GM12892 (cell line): ENCODE measurements around the gene TTLL8.

Source experiments
- DNase-seq: peaks from one replicate; pipeline ENCODE4 v3.0.0; 2011; ENCODE audit not compliant: insufficient read length
- FAIRE-seq: peaks from 2 replicates; lab custom pipeline; 2011; peaks lifted over from hg19 to GRCh38; lab: Jason Lieb, UNC
- POLR2A ChIP-seq: IDR thresholded peaks from 2 replicates; pipeline ENCODE4 v1.6.1; 2011; ENCODE audit warnings: low read depth, low read length, control low read depth
- POLR2AphosphoS5 ChIP-seq: IDR thresholded peaks from 2 replicates; pipeline ENCODE4 v1.6.1; 2011; ENCODE audit warnings: low read depth, low read length, control low read depth
- TAF1 ChIP-seq: IDR thresholded peaks from 2 replicates; pipeline ENCODE4 v1.6.1; 2011; ENCODE audit warnings: low read depth, mild to moderate bottlenecking, control low read depth, low read length, borderline replicate concordance

TTLL8 gene

DNA sequence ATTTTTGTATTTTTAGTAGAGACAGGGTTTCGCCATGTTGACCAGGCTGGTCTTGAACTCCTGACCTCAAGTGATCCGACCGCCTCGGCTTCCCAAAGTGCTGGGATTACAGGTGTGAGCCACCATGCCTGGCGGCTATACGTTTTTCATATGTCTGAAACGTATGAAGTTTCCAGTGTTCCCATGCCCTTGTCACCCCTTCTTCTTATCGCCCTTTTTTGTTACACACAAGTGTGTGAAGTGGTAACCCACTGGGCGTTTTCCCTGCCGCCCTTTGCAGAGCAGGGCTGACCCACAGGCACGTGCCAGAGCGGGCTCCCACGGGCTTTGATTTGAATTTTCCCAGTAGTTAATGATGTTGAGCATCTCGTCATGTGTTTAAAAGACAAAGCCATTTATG, 80.5 kb downstream of the TTLL8 start:
- FAIRE-seq (no peak), DNase-seq (no peak)
- TF ChIP-seq TAF1 = no peak
- TF ChIP-seq POLR2A = no peak
- TF ChIP-seq POLR2AphosphoS5 = no peak

GRCh38 chr22:49976439-49977175, 81.5 kb downstream of the TTLL8 start:
- TF ChIP-seq TAF1 (no peak), POLR2AphosphoS5 (no peak), POLR2A (peak; percentile 25; the same call in 1 of the 2 replicates)
- DNase-seq = peak; percentile 29
- peak; percentile 86 for FAIRE-seq

DNA sequence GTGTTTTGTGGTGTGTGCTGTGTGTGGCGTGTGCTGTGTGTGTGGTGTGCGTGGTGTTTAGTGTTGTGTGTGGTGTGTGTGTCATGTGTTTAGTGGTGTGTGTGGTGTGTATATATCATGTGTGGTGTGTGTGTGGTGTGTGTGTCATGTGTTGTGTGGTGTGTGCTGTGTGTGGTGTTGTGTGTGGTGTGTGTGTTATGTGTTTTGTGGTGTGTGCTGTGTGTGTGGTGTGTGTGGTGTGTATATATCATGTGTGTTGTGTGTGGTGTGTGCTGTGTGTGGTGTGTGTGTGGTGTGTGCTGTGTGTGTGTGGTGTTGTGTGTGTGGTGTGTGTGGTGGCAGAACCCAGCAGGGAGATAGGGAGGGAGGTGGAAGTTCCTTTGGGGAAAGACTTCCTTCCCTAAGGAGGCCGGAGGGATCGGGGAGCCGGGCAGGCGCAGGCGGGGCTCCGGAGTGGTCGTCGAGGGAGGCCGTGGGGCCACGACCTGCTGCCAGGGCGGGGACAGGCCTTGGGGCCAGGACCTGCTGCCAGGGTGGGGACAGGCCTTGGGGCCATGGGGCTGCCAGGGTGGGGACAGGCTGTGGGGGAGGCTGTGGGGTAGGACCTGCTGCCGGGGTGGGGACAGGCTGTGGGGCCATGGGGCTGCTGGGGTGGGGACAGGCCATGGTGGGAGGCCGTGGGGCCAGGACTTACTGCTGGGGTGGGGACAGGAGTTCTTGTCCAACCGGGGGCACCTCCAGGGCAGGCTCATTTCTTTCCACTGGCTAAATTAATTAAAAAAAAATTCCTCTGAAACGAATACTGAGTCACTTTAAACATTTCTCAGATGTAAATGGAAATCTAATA, 82.3 kb downstream of the TTLL8 start:
- FAIRE-seq (no peak), DNase-seq (peak; percentile 55)

GRCh38 chr22:49973018-49973961, 84.8 kb downstream of the TTLL8 start:
- no peak for TF ChIP-seq TAF1
- no peak; the same call in 1 of the 2 replicates for TF ChIP-seq POLR2A
- FAIRE-seq (no peak), DNase-seq (no peak)

More for the DNA sequence above, 82.3 kb downstream of the TTLL8 start:
- no peak for TF ChIP-seq POLR2AphosphoS5
- TF ChIP-seq POLR2A = no peak; the same call in 1 of the 2 replicates
- TF ChIP-seq TAF1 = no peak

GRCh38 chr22:49972163-49973017, 85.7 kb downstream of the TTLL8 start:
- TF ChIP-seq TAF1 = no peak
- TF ChIP-seq POLR2A = no peak; the same call in 1 of the 2 replicates
- peak; percentile 36; the same call in 1 of the 2 replicates for TF ChIP-seq POLR2AphosphoS5
- DNase-seq = peak; percentile 28
- no peak for FAIRE-seq

GRCh38 chr22:49971232-49972162, 86.6 kb downstream of the TTLL8 start:
- peak; percentile 50 for DNase-seq
- 0 out of 2 replicates have a peak, but pooled peaks have one; percentile 17 for TF ChIP-seq POLR2AphosphoS5
- peak; percentile 37; the same call in 1 of the 2 replicates for TF ChIP-seq POLR2A
- 0 out of 2 replicates have a peak, but pooled peaks have one; percentile 5 for TF ChIP-seq TAF1
- no peak for FAIRE-seq

DNA sequence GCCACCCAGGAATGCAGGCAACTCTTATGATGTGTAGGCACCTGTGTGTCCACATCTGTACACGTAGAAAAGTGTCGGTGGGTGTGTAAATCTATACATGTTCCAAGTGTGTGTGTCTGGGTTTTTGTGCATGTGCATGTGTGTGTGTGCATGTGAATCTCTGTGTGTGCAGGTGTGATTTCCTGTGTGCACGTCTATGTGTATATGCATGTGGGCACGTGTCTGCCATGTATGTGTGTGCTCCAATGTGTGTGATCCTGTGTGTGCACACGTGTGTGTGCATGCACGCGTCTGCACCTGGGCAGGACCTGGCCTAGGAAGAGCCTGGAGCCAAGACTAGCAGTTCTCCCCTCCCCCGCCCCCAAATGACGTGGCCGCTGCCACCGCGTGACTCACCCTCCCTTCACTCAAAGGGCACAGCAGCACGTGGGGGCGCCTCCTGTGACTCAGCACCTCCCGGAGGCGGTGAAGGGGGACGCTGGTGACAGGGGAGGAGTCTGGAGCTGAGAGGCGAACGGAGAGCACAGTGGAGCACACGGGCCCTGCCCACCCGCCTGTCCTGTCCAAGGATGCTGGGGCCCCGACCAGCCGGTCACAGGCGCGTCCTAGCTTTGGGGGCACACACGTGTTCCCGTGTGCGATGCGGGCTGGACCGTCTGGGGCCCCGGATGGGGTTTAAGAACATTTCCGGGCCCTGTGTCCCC, 87.4 kb downstream of the TTLL8 start:
- FAIRE-seq (no peak), DNase-seq (peak; percentile 91)
- peak; percentile 75; the same call in 1 of the 2 replicates for TF ChIP-seq POLR2A
- TF ChIP-seq POLR2AphosphoS5 = peak; percentile 77
- 0 out of 2 replicates have a peak, but pooled peaks have one; percentile 49 for TF ChIP-seq TAF1

GRCh38 chr22:49969751-49970527, 88.2 kb downstream of the TTLL8 start:
- no peak for FAIRE-seq

More at GRCh38 chr22:49969751-49970527, 88.2 kb downstream of the TTLL8 start:
- DNase-seq = no peak
- TF ChIP-seq TAF1 (no peak), POLR2AphosphoS5 (no peak), POLR2A (no peak)
